RWPE2 (cell line): Measurements from ENCODE around the gene BRS3.

ENCODE experiments used
- ATAC-seq: fragments of 200-7000 bp; cut with Tn5 transposase; 3 replicates; pipeline ENCODE4 v1.9.1; 2021; ENCODE audit warnings: low read depth
- DNase-seq: peaks from one replicate; pipeline ENCODE4 v3.0.0-alpha.2; 2020; ENCODE audit warnings: low spot score
- H3K27ac ChIP-seq: fragments of 450-650 bp; 2 replicates; pipeline ENCODE4 v1.5.1; 2017; ENCODE audit warnings: mild to moderate bottlenecking; ENCODE audit not compliant: poor library complexity, severe bottlenecking
- H3K27me3 ChIP-seq: fragments of 250-450 bp; sonication (Bioruptor Pico); 2 replicates; pipeline ENCODE4 v1.5.1; 2021; ENCODE audit warnings: mild to moderate bottlenecking, moderate library complexity; ENCODE audit not compliant: insufficient read depth, poor library complexity, severe bottlenecking
- H3K36me3 ChIP-seq: fragments of 250-450 bp; sonication (Bioruptor Pico); 2 replicates; pipeline ENCODE4 v1.5.1; 2020; ENCODE audit warnings: low read depth, mild to moderate bottlenecking, moderate library complexity
- H3K4me1 ChIP-seq: fragments of 250-450 bp; sonication (Bioruptor Pico); 2 replicates; pipeline ENCODE4 v1.5.1; 2021; ENCODE audit warnings: mild to moderate bottlenecking, moderate library complexity; ENCODE audit not compliant: insufficient read depth, poor library complexity, severe bottlenecking
- H3K4me3 ChIP-seq: fragments of 250-450 bp; sonication (Bioruptor Pico); 2 replicates; pipeline ENCODE4 v1.5.1; 2021; ENCODE audit warnings: mild to moderate bottlenecking, moderate library complexity; ENCODE audit not compliant: severe bottlenecking
- H3K9me3 ChIP-seq: fragments of 250-450 bp; sonication (Bioruptor Pico); 2 replicates; pipeline ENCODE4 v1.5.1; 2021; ENCODE audit warnings: mild to moderate bottlenecking, moderate library complexity; ENCODE audit not compliant: severe bottlenecking
- TF ChIP-seq, protein P1 (sequence below): fragments of 450-650 bp; IDR thresholded peaks from one replicate; pipeline ENCODE4 v1.5.1; 2017; ENCODE audit warnings: mild to moderate bottlenecking, moderate library complexity; ENCODE audit not compliant: poor library complexity, severe bottlenecking

Gene BRS3

DNA sequence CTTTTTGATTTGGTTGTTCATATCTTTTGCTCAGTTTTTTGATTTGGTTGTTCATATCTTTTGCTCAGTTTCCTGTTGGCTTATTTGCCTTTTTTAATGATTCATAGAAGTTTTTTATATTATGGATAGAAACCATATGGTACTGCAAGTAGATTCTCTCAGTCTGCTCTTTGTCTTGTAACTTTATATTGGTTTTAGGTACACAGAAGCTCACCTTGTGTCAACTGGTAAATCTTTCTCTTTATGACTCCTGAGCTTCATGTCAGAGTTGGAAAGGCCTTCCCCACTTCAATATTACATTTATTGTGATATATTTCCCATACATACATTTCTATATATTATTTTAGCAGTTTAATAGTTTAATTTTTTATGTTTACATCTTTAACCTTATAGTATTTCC, 36.0 kb downstream of the BRS3 start:
- ATAC-seq (no peak), DNase-seq (no peak)
- Histone ChIP-seq H3K27me3 (no peaks in the 10 kb centered on the region), H3K4me1 (no peaks in the 10 kb centered on the region), H3K4me3 (no peak overlapping the region), H3K27ac (no peak overlapping the region), H3K9me3 (no peaks in the 10 kb centered on the region), H3K36me3 (no peaks in the 10 kb centered on the region)
- TF ChIP-seq, protein P1, sequence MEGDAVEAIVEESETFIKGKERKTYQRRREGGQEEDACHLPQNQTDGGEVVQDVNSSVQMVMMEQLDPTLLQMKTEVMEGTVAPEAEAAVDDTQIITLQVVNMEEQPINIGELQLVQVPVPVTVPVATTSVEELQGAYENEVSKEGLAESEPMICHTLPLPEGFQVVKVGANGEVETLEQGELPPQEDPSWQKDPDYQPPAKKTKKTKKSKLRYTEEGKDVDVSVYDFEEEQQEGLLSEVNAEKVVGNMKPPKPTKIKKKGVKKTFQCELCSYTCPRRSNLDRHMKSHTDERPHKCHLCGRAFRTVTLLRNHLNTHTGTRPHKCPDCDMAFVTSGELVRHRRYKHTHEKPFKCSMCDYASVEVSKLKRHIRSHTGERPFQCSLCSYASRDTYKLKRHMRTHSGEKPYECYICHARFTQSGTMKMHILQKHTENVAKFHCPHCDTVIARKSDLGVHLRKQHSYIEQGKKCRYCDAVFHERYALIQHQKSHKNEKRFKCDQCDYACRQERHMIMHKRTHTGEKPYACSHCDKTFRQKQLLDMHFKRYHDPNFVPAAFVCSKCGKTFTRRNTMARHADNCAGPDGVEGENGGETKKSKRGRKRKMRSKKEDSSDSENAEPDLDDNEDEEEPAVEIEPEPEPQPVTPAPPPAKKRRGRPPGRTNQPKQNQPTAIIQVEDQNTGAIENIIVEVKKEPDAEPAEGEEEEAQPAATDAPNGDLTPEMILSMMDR, result no peak

DNA sequence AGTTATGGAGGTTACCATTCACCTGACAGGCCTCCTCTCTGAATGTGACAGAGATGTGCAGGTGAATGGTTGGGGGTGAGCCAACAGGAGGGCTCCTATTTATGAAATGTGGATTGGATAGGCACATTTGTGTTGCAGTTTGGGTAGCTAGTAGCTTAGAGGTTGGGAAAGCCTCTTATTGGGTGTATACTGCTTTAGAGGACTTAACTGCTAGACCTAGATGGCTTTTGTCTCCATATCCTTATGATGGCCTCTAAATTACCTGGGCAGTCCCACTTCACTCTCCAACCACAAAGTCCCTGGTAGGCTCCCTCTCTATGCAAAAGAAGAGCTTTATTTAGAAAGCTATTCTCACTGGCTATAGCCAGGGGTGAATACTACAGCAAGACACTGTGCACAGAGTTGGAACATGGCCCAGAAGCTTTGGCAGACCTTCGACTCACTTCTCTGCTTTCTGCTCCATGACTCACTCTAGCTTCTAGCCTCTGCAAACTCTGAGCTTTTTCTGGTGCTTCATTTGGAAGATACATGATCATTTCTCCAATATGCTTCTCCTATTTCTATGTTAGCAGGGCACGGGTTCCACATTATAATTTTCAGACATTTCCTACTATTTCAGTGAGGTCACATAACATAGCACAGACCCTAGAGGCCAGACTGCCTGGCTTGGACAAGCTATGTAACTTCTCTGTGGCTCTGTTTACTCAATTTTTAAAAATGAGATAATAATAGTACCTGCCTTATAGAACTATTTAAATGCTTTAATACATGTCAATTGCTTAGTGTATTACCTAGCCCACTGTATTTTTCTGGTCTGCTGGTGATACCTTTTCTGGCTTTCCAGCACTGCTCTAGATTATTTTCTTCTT, 38.2 kb downstream of the BRS3 start:
- H3K27ac ChIP-seq, result no peak overlapping the region
- no peaks in the 10 kb centered on the region for H3K4me1 ChIP-seq
- ATAC-seq (peak; percentile 94), DNase-seq (no peak)
- H3K4me3 ChIP-seq, result no peak overlapping the region
- no peaks in the 10 kb centered on the region for H3K27me3 ChIP-seq
- H3K36me3 ChIP-seq, result no peaks in the 10 kb centered on the region
- TF ChIP-seq, protein P1, result no peak
- H3K9me3 ChIP-seq, result no peaks in the 10 kb centered on the region

DNA sequence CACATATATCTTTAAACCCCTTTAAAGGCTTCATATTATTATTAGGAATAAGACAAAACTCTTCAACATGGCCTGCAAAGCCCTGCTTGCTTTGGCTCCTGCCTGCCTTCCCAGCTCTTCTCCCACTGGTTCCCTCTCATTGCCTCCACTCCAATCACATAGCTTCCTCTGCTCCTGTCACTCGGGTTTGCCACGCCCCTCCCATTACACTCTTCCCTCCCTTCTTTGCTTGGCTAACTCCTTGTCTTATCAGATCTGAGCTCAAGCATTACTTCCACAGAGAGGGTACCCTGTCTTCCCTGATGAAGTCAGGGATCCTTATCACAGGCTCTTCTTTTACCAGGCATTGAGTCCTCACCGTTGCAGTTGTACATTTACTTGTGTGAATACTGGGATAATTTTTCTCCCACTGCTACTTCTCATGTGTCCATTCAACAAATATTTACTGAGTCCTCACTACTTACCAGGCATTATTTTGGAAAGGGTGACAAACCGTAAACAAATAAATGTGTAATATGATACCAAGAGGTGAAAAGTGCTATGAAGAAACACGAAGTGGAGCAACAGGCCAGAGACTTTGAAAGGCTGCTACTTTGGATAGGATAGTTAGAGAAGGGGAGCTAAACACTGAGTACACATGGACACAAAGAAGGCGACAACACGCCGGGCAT, 41.0 kb downstream of the BRS3 start:
- Histone ChIP-seq H3K4me1 (no peaks in the 10 kb centered on the region), H3K27ac (no peak overlapping the region), H3K36me3 (no peaks in the 10 kb centered on the region), H3K9me3 (no peaks in the 10 kb centered on the region), H3K4me3 (no peak overlapping the region), H3K27me3 (no peaks in the 10 kb centered on the region)
- DNase-seq (no peak), ATAC-seq (no peak)
- TF ChIP-seq, protein P1, result no peak

DNA sequence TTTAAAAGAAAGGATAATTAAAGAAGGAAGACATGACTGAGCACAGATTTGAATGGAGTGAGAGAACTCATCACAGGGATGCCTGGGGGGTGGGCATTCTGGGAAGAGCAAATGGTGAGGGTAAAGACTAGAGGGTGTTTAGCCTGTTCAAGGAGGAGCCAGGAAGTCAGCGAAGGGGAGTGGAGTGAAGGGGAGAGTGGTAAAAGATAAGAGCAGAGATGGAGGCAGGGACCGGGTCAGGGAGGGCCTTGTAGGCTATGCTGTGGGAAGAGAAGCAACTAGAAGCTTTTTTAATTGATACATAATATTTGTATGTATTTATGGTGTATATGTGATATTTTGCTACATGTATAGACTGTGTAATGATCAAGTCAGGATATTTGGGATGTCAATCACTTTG, 42.0 kb downstream of the BRS3 start:
- no peaks in the 10 kb centered on the region for H3K4me1 ChIP-seq
- DNase-seq (no peak), ATAC-seq (no peak)
- no peaks in the 10 kb centered on the region for H3K9me3 ChIP-seq
- no peaks in the 10 kb centered on the region for H3K27me3 ChIP-seq
- TF ChIP-seq, protein P1, result no peak
- H3K36me3 ChIP-seq, result no peaks in the 10 kb centered on the region
- no peak overlapping the region for H3K27ac ChIP-seq
- H3K4me3 ChIP-seq, result no peak overlapping the region
